ENCODE measurements around the gene SMC3.

- TF ChIP-seq POLR2AphosphoS5 (IDR thresholded peaks at IDR 0.05) (no peak), CTCF (IDR thresholded peaks at IDR 0.05) (no peak)
These were observed 5.1 kb upstream of the SMC3 start for GRCh38 chr10:110562348-110562747.
